Glutamatergic neuron (in vitro differentiated cells): Measurements from ENCODE around the gene MYNN. TPM values are rescaled to one million over a fixed set of nuclear protein-coding genes. Genes with fewer than 3 reads are reported as not detected.

Source experiments
- DNase-seq: peaks from one replicate; pipeline ENCODE4 v3.0.0; 2022
- H3K27ac Mint-ChIP-seq: one replicate; pipeline ENCODE4 v1.8.0; 2020; ENCODE audit warnings: mild to moderate bottlenecking, mixed read lengths, inconsistent platforms; ENCODE audit not compliant: unreplicated experiment
- H3K27me3 Mint-ChIP-seq: one replicate; pipeline ENCODE4 v1.8.0; 2020; ENCODE audit warnings: mild to moderate bottlenecking, moderate library complexity, mixed read lengths, inconsistent platforms; ENCODE audit not compliant: unreplicated experiment
- H3K36me3 Mint-ChIP-seq: one replicate; pipeline ENCODE4 v1.8.0; 2020; ENCODE audit warnings: mild to moderate bottlenecking, mixed read lengths, inconsistent platforms; ENCODE audit not compliant: unreplicated experiment
- H3K4me1 Mint-ChIP-seq: one replicate; pipeline ENCODE4 v1.8.0; 2020; ENCODE audit warnings: mild to moderate bottlenecking, low read depth, mixed read lengths, inconsistent platforms; ENCODE audit not compliant: unreplicated experiment
- H3K4me3 Mint-ChIP-seq: one replicate; pipeline ENCODE4 v1.8.0; 2020; ENCODE audit warnings: mild to moderate bottlenecking, mixed read lengths, inconsistent platforms; ENCODE audit not compliant: unreplicated experiment
- H3K9me3 Mint-ChIP-seq: one replicate; pipeline ENCODE4 v1.8.0; 2020; ENCODE audit warnings: mild to moderate bottlenecking, moderate library complexity, mixed read lengths, inconsistent platforms; ENCODE audit not compliant: unreplicated experiment
- CTCF ChIP-seq: fragments of 200-600 bp; sonication (generic); IDR thresholded peaks from one replicate; pipeline ENCODE4 v1.5.0; 2021; ENCODE audit not compliant: partially characterized antibody, unreplicated experiment
- total RNA-seq: library from RNA; stranded (reverse); fragmentation: NEBNext Ultra II Directional; extraction: Animal tissue kit (Norgen Biotek cat#: 25700); gene quantifications from one replicate; pipeline ENCODE4 v1.2.1, GENCODE V29; 2021; ENCODE audit not compliant: unreplicated experiment

The MYNN gene
- total RNA-seq, 1 donor from 2014 or later: 13.9 TPM

DNA sequence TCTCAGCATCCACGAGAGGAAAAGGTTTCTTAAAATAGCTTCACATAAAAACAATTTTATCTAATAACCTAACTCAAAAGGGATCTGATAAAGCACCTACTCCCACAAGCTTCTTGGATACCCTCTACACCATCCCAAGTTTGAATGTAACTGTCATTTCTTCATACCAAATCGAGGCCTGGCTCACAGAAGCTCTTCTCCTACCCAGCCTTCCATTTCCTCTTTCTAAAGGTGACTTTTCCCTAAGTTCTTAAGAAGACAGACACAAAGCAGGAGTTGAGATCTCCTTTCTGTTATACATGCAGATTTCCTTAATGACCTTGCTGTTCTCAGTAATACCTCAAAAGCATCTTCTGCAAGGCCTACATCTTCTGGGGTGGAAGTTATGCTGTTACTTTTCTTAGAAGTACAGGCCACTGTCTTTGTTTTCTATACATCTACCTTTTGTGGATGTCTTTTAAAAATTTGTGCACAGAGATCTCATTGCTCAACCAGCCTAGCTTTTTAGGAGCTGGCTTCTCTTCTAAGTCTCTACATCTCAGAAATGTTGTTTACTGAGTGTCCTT, 36.1 kb downstream of the MYNN start:
- TF ChIP-seq CTCF: no peak
- peaks cover 9% of the 10 kb centered on the region for H3K9me3 Mint-ChIP-seq
- peaks cover 13% of the 10 kb centered on the region for H3K4me1 Mint-ChIP-seq
- H3K27ac Mint-ChIP-seq: no peak overlapping the region
- H3K27me3 Mint-ChIP-seq: peaks cover 6% of the 10 kb centered on the region
- H3K36me3 Mint-ChIP-seq: no peaks in the 10 kb centered on the region
- no peak for DNase-seq
- H3K4me3 Mint-ChIP-seq: no peak overlapping the region

DNA sequence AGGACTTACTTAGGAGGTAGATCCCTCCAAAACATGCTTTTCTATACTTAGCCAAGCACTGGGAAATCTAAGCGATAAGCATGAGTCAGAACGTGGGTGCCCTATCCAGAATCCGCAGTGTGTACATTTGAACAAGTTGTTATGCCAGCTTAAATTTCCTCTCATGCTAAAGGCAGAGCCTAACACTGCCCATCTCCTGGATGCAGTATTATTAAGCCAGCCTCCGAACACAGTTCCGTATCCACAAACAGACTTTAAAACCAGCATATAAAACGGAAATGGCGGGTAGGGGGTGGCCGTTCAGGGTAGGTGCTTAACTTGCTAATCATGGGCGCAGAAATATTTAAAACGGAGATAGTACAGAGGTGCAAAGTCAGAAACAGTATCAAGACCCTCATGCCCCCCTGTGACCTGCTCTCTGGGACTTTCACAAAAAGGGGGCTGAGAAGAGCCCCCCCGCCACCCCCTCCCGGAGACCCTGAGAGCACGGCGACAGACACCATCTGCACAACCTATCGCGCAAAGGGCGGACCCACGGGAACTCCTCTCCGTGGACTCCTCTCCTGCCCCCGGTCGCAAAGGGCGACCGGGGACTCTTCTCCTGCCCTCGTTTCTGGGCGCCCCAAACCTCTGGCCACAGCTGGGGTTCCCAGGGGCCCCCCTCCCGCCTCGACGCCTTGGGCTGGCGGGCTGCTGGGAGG, 38.6 kb downstream of the MYNN start:
- Mint-ChIP-seq H3K4me1 (peaks cover 13% of the 10 kb centered on the region), H3K4me3 (peak overlapping the region; percentile 88), H3K27ac (peak overlapping the region; percentile 89), H3K9me3 (peaks cover 9% of the 10 kb centered on the region), H3K27me3 (peaks cover 6% of the 10 kb centered on the region), H3K36me3 (peaks cover 5% of the 10 kb centered on the region)
- TF ChIP-seq CTCF: no peak
- DNase-seq: no peak

- Mint-ChIP-seq H3K27me3 (peaks cover 6% of the 10 kb centered on the region), H3K36me3 (peaks cover 5% of the 10 kb centered on the region), H3K9me3 (peaks cover 9% of the 10 kb centered on the region), H3K27ac (peak within 1 kb of the TSS; percentile 89), H3K4me1 (peaks cover 13% of the 10 kb centered on the region), H3K4me3 (peak within 1 kb of the TSS; percentile 88)
- TF ChIP-seq CTCF: no peak
- peak; percentile 90 for DNase-seq
Measured at GRCh38 chr3:169812332-169813235, 39.4 kb downstream of the MYNN start, which contains the start of the genes LRRC34 and LRRIQ4. Gene LRRC34, minus strand, starts transcription at chr3:169812904. Its CDS starts 356 bp downstream, at chr3:169812548. Gene LRRIQ4, plus strand, starts transcription at chr3:169812870. Its CDS starts 9,052 bp downstream, at chr3:169821922.

DNA sequence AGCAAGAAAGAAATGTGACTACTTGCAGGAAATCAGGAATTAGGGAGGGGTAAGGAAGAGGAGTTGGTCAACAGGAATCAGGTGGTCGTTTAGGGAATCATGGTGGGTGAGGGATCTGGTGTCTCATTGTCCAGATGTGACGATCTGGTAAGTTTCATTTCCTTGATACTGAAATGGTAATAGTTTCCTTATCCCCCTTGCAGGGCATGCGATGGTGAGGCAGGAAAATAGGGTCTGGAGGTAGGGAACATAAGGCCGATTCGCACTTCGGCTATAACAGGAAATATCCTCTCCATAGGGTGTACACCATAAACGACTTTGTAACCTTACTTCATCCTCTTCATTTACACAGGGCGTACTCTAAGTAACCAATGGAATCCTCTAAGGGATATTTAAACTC, 40.1 kb downstream of the MYNN start:
- Mint-ChIP-seq H3K4me1 (peaks cover 13% of the 10 kb centered on the region), H3K4me3 (peak overlapping the region; percentile 88), H3K27me3 (peaks cover 6% of the 10 kb centered on the region), H3K27ac (peak overlapping the region; percentile 89), H3K9me3 (peaks cover 9% of the 10 kb centered on the region), H3K36me3 (peaks cover 5% of the 10 kb centered on the region)
- no peak for DNase-seq
- TF ChIP-seq CTCF: no peak
